ENCODE data around the gene ITPKC. TPM values are rescaled to one million over a fixed set of nuclear protein-coding genes. Genes with fewer than 3 reads are reported as not detected.
A peak's percentile ranks its signal among the peaks of the same experiment; 100 is the strongest.

ITPKC gene
- total RNA-seq, 4 donors from 2014 or later = 34.5 to 43.9 (median 38.9) TPM

GRCh38 chr19:40743926-40744325 lies 27.0 kb downstream of the ITPKC start:
- TF ChIP-seq CTCF (IDR thresholded peaks at IDR 0.05) = no peak
- no peak for TF ChIP-seq POLR2A (IDR thresholded peaks at IDR 0.05)

GRCh38 chr19:40744554-40745401 lies 27.9 kb downstream of the ITPKC start:
- Histone ChIP-seq H3K36me3 (peaks cover 0 to 8% (median 0%) of the 10 kb centered on the region in 3 donors), H3K27me3 (no peaks in the 10 kb centered on the region), H3K4me1 (peaks cover 0 to 13% (median 2%) of the 10 kb centered on the region in 4 donors), H3K9me3 (no peaks in the 10 kb centered on the region), H3K4me3 (no peak overlapping the region), H3K27ac (no peak overlapping the region)
- no peak for DNase-seq
- TF ChIP-seq POLR2A (IDR thresholded peaks at IDR 0.05) (no peak), CTCF (IDR thresholded peaks at IDR 0.05) (no peak)

More at GRCh38 chr19:40743926-40744325, 27.0 kb downstream of the ITPKC start:
- H3K36me3 ChIP-seq = peaks cover 0 to 17% (median 0%) of the 10 kb centered on the region in 3 donors
- no peak overlapping the region for H3K27ac ChIP-seq
- H3K9me3 ChIP-seq = no peaks in the 10 kb centered on the region
- peaks cover 0 to 5% (median 0%) of the 10 kb centered on the region in 4 donors for H3K4me1 ChIP-seq
- no peaks in the 10 kb centered on the region for H3K27me3 ChIP-seq
- H3K4me3 ChIP-seq = no peak overlapping the region
- DNase-seq = no peak

GRCh38 chr19:40745402-40745780 lies 28.5 kb downstream of the ITPKC start:
- H3K4me1 ChIP-seq = peaks cover 0 to 14% (median 3%) of the 10 kb centered on the region in 4 donors
- TF ChIP-seq POLR2A (IDR thresholded peaks at IDR 0.05) (no peak), CTCF (IDR thresholded peaks at IDR 0.05) (no peak)
- DNase-seq = no peak
- H3K36me3 ChIP-seq = peaks cover 0 to 2% (median 0%) of the 10 kb centered on the region in 3 donors
- no peak overlapping the region for H3K4me3 ChIP-seq
- no peaks in the 10 kb centered on the region for H3K9me3 ChIP-seq
- H3K27ac ChIP-seq = no peak overlapping the region
- no peaks in the 10 kb centered on the region for H3K27me3 ChIP-seq

GRCh38 chr19:40747536-40747935 lies 30.6 kb downstream of the ITPKC start:
- TF ChIP-seq POLR2A (IDR thresholded peaks at IDR 0.05) = no peak
- H3K27ac ChIP-seq = no peak overlapping the region

GRCh38 chr19:40750058-40750873 lies 33.4 kb downstream of the ITPKC start, which contains the start of gene ACTMAP:
Gene ACTMAP (minus strand): TSS chr19:40750477. CDS start chr19:40749803, 674 bp downstream.
- Histone ChIP-seq H3K4me1 (peaks cover 0 to 40% (median 24%) of the 10 kb centered on the region in 4 donors), H3K27ac (peak within 1 kb of the TSS; percentile 92 to 97 (median 93)), H3K9me3 (no peaks in the 10 kb centered on the region), H3K27me3 (no peaks in the 10 kb centered on the region), H3K36me3 (peaks cover 0 to 2% (median 0%) of the 10 kb centered on the region in 3 donors), H3K4me3 (peak within 1 kb of the TSS; percentile 61 to 79 (median 70))
- DNase-seq = peak; percentile 99 to 100 (median 99)
- peak in 1 of 6 experiments; percentile 13 for TF ChIP-seq CTCF (IDR thresholded peaks at IDR 0.05)
- TF ChIP-seq POLR2A (IDR thresholded peaks at IDR 0.05) = peak; percentile 41 to 78

More at GRCh38 chr19:40747536-40747935, 30.6 kb downstream of the ITPKC start:
- DNase-seq = no peak
- Histone ChIP-seq H3K4me3 (no peak overlapping the region), H3K27me3 (no peaks in the 10 kb centered on the region), H3K36me3 (no peaks in the 10 kb centered on the region), H3K9me3 (no peaks in the 10 kb centered on the region), H3K4me1 (peaks cover 0 to 17% (median 4%) of the 10 kb centered on the region in 4 donors)
